ENCODE data around the gene SAV1. TPM values are rescaled to one million over a fixed set of nuclear protein-coding genes. Genes with fewer than 3 reads are reported as not detected.

The SAV1 gene
- total and polyA plus RNA-seq, 2 of the 13 experiments (the other 11 are each of a cell fraction or from before 2014, with no cell fraction given): 7.3 to 8.2 TPM

DNA sequence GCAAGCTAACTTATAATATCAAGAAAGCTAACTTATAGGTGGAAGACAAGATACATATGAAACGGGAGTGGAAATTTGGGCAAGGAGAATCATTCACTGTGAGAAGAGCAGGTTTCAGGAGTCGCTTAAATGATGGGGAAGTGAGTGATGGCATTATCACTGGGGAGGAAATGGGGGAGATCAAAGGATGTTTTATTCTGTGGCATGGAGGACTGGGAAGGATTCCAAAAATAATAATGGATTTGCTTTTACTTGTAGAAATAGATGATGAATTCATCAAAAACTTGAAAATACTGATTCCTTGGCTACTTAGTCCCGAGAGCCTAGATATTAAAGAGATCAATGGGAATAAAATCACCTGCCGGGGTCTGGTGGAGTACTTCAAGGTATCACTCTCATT lies 47.8 kb downstream of the SAV1 start (continued):
- TF ChIP-seq ZFYVE20 (CRISPR knock-in tag; IDR thresholded peaks at IDR 0.05; ENCODE audit: borderline replicate concordance, low read depth): no peak
- no peak for TF ChIP-seq TRIM24 (CRISPR knock-in tag; IDR thresholded peaks at IDR 0.05)
- no peak for TF ChIP-seq NFIC (IDR thresholded peaks at IDR 0.05; ENCODE audit: low read length)
- no peak for TF ChIP-seq YEATS2 (CRISPR knock-in tag; IDR thresholded peaks at IDR 0.05; ENCODE audit: borderline replicate concordance)
- TF ChIP-seq, protein P1, sequence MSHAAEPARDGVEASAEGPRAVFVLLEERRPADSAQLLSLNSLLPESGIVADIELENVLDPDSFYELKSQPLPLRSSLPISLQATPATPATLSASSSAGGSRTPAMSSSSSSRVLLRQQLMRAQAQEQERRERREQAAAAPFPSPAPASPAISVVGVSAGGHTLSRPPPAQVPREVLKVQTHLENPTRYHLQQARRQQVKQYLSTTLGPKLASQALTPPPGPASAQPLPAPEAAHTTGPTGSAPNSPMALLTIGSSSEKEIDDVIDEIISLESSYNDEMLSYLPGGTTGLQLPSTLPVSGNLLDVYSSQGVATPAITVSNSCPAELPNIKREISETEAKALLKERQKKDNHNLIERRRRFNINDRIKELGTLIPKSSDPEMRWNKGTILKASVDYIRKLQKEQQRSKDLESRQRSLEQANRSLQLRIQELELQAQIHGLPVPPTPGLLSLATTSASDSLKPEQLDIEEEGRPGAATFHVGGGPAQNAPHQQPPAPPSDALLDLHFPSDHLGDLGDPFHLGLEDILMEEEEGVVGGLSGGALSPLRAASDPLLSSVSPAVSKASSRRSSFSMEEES (CRISPR knock-in tag; IDR thresholded peaks at IDR 0.05): no peak
- TF ChIP-seq, protein P2, sequence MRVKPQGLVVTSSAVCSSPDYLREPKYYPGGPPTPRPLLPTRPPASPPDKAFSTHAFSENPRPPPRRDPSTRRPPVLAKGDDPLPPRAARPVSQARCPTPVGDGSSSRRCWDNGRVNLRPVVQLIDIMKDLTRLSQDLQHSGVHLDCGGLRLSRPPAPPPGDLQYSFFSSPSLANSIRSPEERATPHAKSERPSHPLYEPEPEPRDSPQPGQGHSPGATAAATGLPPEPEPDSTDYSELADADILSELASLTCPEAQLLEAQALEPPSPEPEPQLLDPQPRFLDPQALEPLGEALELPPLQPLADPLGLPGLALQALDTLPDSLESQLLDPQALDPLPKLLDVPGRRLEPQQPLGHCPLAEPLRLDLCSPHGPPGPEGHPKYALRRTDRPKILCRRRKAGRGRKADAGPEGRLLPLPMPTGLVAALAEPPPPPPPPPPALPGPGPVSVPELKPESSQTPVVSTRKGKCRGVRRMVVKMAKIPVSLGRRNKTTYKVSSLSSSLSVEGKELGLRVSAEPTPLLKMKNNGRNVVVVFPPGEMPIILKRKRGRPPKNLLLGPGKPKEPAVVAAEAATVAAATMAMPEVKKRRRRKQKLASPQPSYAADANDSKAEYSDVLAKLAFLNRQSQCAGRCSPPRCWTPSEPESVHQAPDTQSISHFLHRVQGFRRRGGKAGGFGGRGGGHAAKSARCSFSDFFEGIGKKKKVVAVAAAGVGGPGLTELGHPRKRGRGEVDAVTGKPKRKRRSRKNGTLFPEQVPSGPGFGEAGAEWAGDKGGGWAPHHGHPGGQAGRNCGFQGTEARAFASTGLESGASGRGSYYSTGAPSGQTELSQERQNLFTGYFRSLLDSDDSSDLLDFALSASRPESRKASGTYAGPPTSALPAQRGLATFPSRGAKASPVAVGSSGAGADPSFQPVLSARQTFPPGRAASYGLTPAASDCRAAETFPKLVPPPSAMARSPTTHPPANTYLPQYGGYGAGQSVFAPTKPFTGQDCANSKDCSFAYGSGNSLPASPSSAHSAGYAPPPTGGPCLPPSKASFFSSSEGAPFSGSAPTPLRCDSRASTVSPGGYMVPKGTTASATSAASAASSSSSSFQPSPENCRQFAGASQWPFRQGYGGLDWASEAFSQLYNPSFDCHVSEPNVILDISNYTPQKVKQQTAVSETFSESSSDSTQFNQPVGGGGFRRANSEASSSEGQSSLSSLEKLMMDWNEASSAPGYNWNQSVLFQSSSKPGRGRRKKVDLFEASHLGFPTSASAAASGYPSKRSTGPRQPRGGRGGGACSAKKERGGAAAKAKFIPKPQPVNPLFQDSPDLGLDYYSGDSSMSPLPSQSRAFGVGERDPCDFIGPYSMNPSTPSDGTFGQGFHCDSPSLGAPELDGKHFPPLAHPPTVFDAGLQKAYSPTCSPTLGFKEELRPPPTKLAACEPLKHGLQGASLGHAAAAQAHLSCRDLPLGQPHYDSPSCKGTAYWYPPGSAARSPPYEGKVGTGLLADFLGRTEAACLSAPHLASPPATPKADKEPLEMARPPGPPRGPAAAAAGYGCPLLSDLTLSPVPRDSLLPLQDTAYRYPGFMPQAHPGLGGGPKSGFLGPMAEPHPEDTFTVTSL (CRISPR knock-in tag; IDR thresholded peaks at IDR 0.05; ENCODE audit: borderline replicate concordance): no peak
- TF ChIP-seq, protein P3, sequence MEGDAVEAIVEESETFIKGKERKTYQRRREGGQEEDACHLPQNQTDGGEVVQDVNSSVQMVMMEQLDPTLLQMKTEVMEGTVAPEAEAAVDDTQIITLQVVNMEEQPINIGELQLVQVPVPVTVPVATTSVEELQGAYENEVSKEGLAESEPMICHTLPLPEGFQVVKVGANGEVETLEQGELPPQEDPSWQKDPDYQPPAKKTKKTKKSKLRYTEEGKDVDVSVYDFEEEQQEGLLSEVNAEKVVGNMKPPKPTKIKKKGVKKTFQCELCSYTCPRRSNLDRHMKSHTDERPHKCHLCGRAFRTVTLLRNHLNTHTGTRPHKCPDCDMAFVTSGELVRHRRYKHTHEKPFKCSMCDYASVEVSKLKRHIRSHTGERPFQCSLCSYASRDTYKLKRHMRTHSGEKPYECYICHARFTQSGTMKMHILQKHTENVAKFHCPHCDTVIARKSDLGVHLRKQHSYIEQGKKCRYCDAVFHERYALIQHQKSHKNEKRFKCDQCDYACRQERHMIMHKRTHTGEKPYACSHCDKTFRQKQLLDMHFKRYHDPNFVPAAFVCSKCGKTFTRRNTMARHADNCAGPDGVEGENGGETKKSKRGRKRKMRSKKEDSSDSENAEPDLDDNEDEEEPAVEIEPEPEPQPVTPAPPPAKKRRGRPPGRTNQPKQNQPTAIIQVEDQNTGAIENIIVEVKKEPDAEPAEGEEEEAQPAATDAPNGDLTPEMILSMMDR (CRISPR knock-in tag; IDR thresholded peaks at IDR 0.05): no peak
- no peak for TF ChIP-seq ZNF333 (CRISPR knock-in tag; IDR thresholded peaks at IDR 0.05; ENCODE audit: borderline replicate concordance)
- TF ChIP-seq, protein P4, sequence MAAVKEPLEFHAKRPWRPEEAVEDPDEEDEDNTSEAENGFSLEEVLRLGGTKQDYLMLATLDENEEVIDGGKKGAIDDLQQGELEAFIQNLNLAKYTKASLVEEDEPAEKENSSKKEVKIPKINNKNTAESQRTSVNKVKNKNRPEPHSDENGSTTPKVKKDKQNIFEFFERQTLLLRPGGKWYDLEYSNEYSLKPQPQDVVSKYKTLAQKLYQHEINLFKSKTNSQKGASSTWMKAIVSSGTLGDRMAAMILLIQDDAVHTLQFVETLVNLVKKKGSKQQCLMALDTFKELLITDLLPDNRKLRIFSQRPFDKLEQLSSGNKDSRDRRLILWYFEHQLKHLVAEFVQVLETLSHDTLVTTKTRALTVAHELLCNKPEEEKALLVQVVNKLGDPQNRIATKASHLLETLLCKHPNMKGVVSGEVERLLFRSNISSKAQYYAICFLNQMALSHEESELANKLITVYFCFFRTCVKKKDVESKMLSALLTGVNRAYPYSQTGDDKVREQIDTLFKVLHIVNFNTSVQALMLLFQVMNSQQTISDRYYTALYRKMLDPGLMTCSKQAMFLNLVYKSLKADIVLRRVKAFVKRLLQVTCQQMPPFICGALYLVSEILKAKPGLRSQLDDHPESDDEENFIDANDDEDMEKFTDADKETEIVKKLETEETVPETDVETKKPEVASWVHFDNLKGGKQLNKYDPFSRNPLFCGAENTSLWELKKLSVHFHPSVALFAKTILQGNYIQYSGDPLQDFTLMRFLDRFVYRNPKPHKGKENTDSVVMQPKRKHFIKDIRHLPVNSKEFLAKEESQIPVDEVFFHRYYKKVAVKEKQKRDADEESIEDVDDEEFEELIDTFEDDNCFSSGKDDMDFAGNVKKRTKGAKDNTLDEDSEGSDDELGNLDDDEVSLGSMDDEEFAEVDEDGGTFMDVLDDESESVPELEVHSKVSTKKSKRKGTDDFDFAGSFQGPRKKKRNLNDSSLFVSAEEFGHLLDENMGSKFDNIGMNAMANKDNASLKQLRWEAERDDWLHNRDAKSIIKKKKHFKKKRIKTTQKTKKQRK (IDR thresholded peaks at IDR 0.05; ENCODE audit: low read length): no peak
